ENCODE data around the gene LMNTD2.

DNA sequence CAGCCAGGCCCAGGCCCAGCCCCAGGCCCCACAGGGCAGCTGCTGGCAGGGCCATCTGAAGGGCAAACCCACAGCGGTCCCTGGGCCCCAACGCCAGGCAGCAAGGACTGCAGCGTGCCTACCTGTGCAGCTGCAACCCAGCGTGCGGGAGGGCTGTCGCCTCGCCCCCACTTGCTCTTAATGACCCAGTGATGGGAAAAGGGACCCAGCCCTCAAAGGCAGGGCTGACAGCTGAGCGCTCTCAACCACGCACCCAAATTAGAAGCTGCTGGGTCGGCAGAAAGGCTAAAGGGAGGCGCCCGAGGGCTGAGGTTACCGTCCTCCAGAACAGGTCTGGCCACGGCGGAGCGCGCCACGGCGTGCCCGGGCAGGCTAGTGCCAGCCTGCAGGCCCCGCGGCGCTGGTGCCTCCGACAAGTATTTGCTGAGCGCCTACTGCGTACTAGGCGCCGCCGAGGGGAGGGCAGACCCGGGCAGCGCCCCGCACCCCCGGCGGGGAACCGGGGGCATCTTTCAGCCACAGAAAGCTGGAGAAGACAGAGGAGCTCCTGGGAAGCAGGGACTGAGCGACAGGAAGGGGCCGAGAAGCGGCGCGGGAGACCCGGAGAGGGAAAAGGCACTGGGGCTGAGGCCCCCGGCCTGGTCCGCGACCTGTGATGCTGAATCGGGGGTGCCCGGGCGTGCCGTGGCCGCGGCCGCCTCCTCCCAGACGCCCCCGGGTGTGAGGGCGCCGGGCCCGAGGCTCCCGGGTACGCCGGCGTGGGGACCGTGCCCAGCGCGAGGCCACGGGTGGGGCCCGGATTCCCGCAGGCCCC lies 25.9 kb downstream of the LMNTD2 start:
- TF ChIP-seq, protein P1, sequence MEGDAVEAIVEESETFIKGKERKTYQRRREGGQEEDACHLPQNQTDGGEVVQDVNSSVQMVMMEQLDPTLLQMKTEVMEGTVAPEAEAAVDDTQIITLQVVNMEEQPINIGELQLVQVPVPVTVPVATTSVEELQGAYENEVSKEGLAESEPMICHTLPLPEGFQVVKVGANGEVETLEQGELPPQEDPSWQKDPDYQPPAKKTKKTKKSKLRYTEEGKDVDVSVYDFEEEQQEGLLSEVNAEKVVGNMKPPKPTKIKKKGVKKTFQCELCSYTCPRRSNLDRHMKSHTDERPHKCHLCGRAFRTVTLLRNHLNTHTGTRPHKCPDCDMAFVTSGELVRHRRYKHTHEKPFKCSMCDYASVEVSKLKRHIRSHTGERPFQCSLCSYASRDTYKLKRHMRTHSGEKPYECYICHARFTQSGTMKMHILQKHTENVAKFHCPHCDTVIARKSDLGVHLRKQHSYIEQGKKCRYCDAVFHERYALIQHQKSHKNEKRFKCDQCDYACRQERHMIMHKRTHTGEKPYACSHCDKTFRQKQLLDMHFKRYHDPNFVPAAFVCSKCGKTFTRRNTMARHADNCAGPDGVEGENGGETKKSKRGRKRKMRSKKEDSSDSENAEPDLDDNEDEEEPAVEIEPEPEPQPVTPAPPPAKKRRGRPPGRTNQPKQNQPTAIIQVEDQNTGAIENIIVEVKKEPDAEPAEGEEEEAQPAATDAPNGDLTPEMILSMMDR (IDR thresholded peaks at IDR 0.05), result no peak
- no peak for TF ChIP-seq EP300 (IDR thresholded peaks at IDR 0.05)

Measured in tibial nerve (tissue), 4 donors.